Measurements from ENCODE around the gene KRT1. TPM values are rescaled to one million over a fixed set of nuclear protein-coding genes. Genes with fewer than 3 reads are reported as not detected.

KRT1 gene
- total and polyA plus RNA-seq, 10 of the 15 experiments (the other 5 are each of a cell fraction or from before 2014, with no cell fraction given) = not detected

DNA sequence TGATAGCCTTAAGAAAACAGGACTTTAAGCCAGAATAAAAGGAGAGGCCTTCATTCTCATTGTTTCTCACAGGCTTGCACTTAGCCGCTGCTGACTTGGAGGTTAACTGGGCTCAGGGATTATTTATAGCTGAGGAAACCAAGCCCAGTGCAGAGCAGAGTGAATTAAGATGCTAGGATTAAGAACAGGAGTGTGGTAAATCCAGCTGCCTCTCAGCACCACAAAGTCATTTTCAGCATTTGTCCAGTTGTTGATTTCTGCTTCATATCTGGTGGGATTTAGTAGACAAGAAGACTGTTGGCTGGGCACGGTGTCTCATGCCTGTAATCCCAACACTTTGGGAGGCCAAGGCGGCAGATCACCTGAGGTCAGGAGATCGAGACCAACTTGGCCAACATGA is 47.6 kb downstream of the KRT1 start:
- 14% methylated on average over 4 of the region's 4 CpGs for WGBS (ENCODE audit: insufficient coverage, insufficient replicate concordance, low lambda C conversion rate, missing lambda C conversion rate)
- POLR2A ChIA-PET = no interaction called here

More for the DNA sequence above, 47.6 kb downstream of the KRT1 start:
- Histone ChIP-seq H3K79me2 (ENCODE audit: control insufficient read depth, insufficient read depth, low read length) (no peaks in the 10 kb centered on the region), H3K27me3 (replicated peaks in 1 of 2; ENCODE audit: control insufficient read depth in 2 of 2, insufficient read depth in 2 of 2, low read length in 1 of 2) (peaks cover 0 to 4% of the 10 kb centered on the region in 2 experiments; a peak in 2 of 4 replicates), H3K27ac (ENCODE audit: control insufficient read depth, insufficient read depth) (no peak overlapping the region), H3K9me3 (replicated peaks; ENCODE audit: control insufficient read depth, insufficient read depth, low read length) (no peaks in the 10 kb centered on the region), H3K9ac (ENCODE audit: control insufficient read depth, insufficient read depth, low read length) (no peak overlapping the region), H3K36me3 (ENCODE audit: control insufficient read depth in 2 of 2, insufficient read depth in 2 of 2, low read length in 1 of 2) (no peaks in the 10 kb centered on the region), H3K4me1 (ENCODE audit: control insufficient read depth, insufficient read depth, low read length) (no peaks in the 10 kb centered on the region), H3K4me2 (ENCODE audit: control insufficient read depth, insufficient read depth) (no peak overlapping the region), H4K20me1 (ENCODE audit: control insufficient read depth, insufficient read depth) (no peaks in the 10 kb centered on the region), H3K4me3 (no peak overlapping the region), H2AFZ (ENCODE audit: control insufficient read depth, low read depth, low read length) (no peak overlapping the region)
- in situ Hi-C loops (cut with MboI) (no loop called here), intact Hi-C loops (cut with micrococcal nuclease; ENCODE audit: unreplicated experiment) (no loop called here)
- SMC1A ChIA-PET (ENCODE audit: uncharacterized antibody, unreplicated experiment) = no interaction called here
- no peak for FAIRE-seq
- DNase-seq (ENCODE audit: low read depth, low spot score) = no peak
- RAD21 ChIA-PET (ENCODE audit: unreplicated experiment) = no interaction called here
- ATAC-seq = no peak
- no TSS peak for BruUV-seq (replicated peaks)
- no peak for TF ChIP-seq WRNIP1 (IDR thresholded peaks at IDR 0.05; ENCODE audit: borderline replicate concordance, low read depth, low read length)
- no peak for TF ChIP-seq BMI1 (IDR thresholded peaks at IDR 0.05; ENCODE audit: borderline replicate concordance)
- no peak for TF ChIP-seq POLR2AphosphoS2 (IDR thresholded peaks at IDR 0.05; ENCODE audit: low read depth, low read length)
- no peak for TF ChIP-seq IRF3 (IDR thresholded peaks at IDR 0.05)
- no peak for TF ChIP-seq EZH2 (IDR thresholded peaks at IDR 0.05; ENCODE audit: borderline replicate concordance, control insufficient read depth, low read depth, low read length)
- no peak for TF ChIP-seq MYB (IDR thresholded peaks at IDR 0.05; ENCODE audit: borderline replicate concordance, low read depth, low read length)
- TF ChIP-seq BCLAF1 (IDR thresholded peaks at IDR 0.05) = no peak
- no peak for TF ChIP-seq SMARCA5 (IDR thresholded peaks at IDR 0.05)
- TF ChIP-seq, protein P1, sequence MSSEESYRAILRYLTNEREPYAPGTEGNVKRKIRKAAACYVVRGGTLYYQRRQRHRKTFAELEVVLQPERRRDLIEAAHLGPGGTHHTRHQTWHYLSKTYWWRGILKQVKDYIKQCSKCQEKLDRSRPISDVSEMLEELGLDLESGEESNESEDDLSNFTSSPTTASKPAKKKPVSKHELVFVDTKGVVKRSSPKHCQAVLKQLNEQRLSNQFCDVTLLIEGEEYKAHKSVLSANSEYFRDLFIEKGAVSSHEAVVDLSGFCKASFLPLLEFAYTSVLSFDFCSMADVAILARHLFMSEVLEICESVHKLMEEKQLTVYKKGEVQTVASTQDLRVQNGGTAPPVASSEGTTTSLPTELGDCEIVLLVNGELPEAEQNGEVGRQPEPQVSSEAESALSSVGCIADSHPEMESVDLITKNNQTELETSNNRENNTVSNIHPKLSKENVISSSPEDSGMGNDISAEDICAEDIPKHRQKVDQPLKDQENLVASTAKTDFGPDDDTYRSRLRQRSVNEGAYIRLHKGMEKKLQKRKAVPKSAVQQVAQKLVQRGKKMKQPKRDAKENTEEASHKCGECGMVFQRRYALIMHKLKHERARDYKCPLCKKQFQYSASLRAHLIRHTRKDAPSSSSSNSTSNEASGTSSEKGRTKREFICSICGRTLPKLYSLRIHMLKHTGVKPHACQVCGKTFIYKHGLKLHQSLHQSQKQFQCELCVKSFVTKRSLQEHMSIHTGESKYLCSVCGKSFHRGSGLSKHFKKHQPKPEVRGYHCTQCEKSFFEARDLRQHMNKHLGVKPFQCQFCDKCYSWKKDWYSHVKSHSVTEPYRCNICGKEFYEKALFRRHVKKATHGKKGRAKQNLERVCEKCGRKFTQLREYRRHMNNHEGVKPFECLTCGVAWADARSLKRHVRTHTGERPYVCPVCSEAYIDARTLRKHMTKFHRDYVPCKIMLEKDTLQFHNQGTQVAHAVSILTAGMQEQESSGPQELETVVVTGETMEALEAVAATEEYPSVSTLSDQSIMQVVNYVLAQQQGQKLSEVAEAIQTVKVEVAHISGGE (CRISPR knock-in tag; IDR thresholded peaks at IDR 0.05) = no peak
- no peak for TF ChIP-seq ESRRA (IDR thresholded peaks at IDR 0.05; ENCODE audit: low read length)
- TF ChIP-seq SRF (IDR thresholded peaks at IDR 0.05; ENCODE audit: low read depth in 2 of 2, low read length in 2 of 2) = no peak
- TF ChIP-seq TCF3 (IDR thresholded peaks at IDR 0.05; ENCODE audit: borderline replicate concordance, insufficient read depth, low read depth, low read length) = no peak
- TF ChIP-seq NFYA (IDR thresholded peaks at IDR 0.05; ENCODE audit: borderline replicate concordance, low read depth, low read length) = no peak
- no peak for TF ChIP-seq ATF7 (IDR thresholded peaks at IDR 0.05; ENCODE audit: low read depth)
- TF ChIP-seq ZNF384 (IDR thresholded peaks at IDR 0.05; ENCODE audit: borderline replicate concordance, low read depth, low read length) = no peak
- no peak for TF ChIP-seq NBN (IDR thresholded peaks at IDR 0.05)
- no peak for TF ChIP-seq GABPA (IDR thresholded peaks at IDR 0.05; ENCODE audit: low read depth)
- CTCF ChIA-PET = no interaction called here

All from GM12878 (cell line).